Measurements from ENCODE around the gene CCT4. TPM values are rescaled to one million over a fixed set of nuclear protein-coding genes. Genes with fewer than 3 reads are reported as not detected.
"Not testable (repeated sequence)": the region's sequence is repeated elsewhere in the genome, so short reads cannot be mapped to it uniquely, and the experiment has no call there.

CCT4 gene
- total RNA-seq, 2 donors from 2014 or later: 86.9 to 113 TPM

DNA sequence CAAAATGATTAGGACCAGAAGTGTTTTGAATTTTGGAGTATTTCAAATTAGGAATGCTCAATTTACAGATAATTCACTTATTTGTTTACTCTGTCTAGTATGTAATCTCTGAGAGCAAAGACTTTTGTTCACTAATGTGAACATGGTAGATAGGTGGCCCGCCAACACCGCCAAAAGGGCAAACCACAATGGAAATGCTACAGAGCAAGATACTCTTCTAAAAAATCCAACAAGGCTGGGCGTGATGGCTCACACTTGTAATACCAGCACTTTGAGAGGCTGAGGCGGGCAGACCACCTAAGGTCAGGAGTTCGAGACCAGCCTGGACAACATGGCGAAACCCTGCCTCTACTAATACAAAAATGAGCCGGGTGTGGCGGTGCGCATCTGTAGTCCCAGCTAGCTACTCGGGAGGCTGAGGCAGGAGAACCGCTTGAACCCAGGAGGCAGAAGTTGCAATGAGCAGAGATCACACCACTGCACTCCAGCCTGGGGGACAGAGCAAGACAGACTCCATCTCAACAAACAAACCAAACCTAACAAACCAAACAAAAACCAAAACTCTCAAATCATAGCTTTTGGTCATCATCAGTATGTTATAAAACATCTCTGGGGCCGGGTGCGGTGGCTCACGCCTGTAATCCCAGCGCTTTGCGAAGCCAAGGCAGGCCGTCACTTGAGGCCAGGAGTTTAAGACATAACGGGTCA lies 2.4 kb downstream of the CCT4 start:
- intact Hi-C loops (cut with DNase I): no loop called here
- no peak for DNase-seq (ENCODE audit: low spot score)

DNA sequence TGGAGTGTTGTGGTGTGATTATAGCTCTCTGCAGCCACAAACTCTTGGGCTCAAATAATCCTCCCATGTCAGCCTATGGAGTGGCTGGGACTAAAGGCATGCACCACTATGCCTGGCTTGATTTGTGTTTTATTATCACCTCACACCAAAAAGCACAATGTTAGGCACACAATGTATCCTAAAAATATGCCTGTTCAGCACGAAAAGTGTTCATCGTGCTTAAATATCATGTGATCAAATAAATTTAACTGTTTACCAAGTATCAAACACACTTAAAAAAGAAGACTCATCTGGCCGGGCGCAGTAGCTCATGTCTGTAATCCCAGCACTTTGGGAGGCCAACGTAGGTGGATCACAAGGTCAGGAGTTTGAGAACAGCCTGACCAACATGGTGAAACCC lies 5.6 kb downstream of the CCT4 start:
- intact Hi-C loops (cut with DNase I): no loop called here

DNA sequence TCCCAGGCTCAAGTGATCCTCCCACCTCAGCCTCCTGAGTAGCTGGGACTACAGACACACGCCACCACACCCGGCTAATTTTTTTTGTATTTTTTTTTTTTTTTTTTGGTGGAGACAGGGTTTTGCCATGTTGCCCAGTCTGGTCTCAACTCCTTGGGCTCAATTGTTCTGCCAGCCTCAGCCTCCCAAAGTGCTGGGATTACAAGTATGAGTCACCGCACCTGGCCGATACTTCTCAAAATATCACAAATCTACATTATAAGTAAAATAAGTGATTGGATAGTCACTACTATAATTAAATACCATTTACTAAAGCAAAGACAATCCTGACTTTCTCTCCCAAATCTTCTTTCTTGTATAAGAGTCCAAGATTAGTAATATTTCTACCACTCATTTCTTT lies 9.1 kb downstream of the CCT4 start:
- DNase-seq (ENCODE audit: low spot score); intact Hi-C loops (cut with DNase I): not testable (repeated sequence)

More for the DNA sequence above, 5.6 kb downstream of the CCT4 start:
- no peak for DNase-seq (ENCODE audit: low spot score)

DNA sequence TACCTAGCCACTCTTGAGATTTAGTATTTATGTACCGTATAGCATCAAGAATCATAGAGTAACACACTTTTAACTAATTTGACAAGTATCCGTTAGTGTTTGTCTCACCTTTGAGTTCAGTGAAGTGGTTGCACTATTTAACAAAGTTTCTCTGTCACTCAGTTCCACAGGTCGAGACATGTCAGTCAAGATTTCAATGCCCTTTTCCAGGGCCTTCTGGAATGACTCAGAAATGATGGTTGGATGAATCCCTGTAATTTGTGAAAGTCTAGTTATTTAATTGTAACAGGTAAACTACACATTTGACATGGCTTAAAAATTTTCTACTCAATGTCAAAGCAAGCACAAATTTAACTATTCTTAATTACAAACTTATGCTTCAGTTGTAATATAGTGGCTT lies 9.7 kb downstream of the CCT4 start:
- no peak for DNase-seq (ENCODE audit: low spot score)
- intact Hi-C loops (cut with DNase I): no loop called here

DNA sequence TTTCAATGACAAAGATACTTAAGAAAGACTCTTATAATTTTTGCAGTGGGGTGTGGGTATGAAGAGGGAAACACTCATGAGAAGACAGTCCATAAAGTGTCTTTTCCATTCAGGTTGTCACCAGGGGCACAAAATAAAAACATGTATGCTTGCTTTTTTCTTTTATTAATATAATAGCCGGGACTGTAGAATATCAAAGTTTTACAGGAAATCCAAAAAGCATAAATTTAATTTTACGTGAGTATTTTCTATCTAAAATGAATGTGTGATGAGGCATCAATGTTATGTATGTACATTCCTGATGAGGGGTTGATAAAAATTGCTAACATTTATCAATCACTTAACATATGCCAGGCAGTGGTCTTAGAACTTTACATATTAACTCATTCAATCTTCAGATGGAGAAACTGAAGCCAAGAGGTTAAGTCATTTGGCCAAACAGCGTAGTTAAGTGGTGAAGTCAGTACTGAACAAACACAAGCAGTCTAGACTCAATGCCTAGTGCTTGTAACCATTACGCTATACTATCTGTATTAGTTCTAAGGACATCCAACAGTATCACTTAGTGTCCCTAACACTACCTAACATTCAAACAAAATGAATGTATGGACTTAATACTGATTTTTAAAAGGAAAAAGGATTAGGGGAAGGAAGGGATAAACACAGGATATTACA lies 10.7 kb downstream of the CCT4 start:
- intact Hi-C loops (cut with DNase I): no loop called here
- DNase-seq (ENCODE audit: low spot score): no peak

DNA sequence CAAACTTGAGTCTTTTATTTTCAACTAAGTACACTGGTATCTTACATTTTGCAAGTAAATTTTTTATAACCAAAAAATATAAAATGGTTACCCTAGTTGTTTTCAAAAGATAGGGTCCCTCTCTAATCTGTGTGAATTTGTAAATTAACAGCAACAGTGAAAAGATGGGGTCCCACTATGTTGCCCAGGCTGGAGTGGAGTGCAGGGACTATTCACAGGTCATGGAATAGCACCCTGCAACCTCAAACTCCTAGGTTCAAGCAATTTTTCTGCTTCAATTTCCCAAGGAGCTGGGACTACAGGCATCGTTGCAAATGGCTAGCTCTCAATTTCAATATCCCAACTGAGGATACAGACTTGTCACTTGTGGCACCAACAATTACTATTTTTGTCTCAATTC lies 12.1 kb downstream of the CCT4 start:
- intact Hi-C loops (cut with DNase I): no loop called here
- no peak for DNase-seq (ENCODE audit: low spot score)

DNA sequence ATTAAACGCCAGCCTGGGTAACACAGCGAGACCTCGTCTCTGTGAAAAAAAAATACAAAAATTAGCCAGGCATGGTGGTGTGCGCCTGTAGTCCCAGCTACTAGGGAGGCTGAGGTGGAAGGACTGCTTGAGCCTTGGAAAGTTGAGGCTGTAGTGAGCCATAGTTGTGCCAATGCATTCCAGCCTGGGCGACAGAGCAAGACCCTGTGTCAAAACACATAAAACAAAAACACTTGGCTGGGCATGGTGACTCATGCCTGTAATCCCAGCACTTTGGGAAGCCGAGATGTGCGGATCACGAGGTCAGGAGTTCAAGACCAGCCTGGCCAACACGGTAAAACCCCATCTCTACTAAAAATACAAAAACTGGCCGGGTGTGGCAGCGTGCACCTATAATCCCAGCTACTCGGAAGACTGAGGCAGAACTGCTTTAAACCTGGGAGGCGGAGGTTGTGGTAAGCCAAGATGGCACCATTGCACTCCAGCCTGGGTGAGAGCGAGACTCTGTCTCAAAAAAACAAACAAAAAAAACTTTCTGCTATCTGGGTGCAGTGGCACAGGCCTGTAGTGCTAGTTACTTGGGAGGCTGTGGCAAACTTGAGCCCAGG lies 21.9 kb downstream of the CCT4 start:
- intact Hi-C loops (cut with DNase I): not testable (repeated sequence)

DNA sequence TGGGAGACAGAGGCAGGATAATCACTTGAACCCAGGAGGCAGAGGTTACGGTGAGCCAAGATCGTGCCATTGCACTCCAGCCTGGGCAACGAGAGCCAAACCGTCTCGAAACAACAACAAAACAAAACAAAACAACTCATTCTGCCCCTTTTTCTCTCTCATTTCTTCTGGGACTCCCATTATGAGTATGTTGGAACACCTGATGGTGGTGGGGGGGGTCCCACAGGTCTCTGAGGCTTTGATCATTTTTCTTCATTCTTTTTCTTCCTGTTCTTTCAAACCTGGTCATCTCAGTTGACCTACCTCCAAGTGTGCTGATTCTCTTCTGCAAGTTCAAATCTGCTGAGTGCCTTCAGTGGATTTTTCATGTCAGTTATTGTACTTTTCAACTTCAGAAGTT lies 26.4 kb downstream of the CCT4 start:
- intact Hi-C loops (cut with DNase I): no loop called here
- no peak for DNase-seq (ENCODE audit: low spot score)

More for the DNA sequence above, 21.9 kb downstream of the CCT4 start:
- not testable (repeated sequence) for DNase-seq (ENCODE audit: low spot score)

DNA sequence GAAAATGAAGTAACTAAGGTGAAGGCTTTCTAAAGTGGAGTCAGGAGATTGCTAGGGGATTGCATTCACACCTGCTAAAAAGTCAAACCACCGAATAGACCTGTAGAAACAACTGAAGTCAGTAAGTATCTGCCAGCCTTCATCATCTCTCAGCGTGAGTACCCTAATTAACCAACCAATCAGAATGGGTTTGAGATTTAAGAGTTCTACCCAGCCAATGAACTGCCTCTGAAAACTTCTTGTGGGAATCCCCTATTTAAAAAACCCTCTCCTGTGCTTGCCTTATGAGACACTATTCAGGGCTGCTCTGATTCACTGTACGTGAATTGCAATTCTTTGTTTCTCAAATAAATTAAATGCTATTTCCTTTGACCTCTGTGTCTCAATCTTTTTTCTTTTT lies 31.2 kb downstream of the CCT4 start:
- intact Hi-C loops (cut with DNase I): no loop called here
- no peak for DNase-seq (ENCODE audit: low spot score)

DNA sequence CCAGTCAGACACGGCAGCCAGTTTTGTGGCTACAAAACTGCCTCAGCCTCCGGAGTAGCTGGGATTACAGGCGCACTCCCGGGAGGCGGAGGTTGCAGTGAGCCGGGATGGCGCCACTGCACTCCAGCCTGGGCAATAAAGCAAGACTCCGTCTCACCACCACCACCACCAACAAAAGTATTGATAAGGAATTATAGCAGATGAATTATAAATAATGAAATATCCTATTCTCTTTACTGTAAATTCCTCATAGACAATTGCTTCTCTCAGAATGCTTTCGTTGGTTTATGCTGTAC lies 33.2 kb downstream of the CCT4 start:
- no peak for DNase-seq (ENCODE audit: low spot score)
- intact Hi-C loops (cut with DNase I): no loop called here

DNA sequence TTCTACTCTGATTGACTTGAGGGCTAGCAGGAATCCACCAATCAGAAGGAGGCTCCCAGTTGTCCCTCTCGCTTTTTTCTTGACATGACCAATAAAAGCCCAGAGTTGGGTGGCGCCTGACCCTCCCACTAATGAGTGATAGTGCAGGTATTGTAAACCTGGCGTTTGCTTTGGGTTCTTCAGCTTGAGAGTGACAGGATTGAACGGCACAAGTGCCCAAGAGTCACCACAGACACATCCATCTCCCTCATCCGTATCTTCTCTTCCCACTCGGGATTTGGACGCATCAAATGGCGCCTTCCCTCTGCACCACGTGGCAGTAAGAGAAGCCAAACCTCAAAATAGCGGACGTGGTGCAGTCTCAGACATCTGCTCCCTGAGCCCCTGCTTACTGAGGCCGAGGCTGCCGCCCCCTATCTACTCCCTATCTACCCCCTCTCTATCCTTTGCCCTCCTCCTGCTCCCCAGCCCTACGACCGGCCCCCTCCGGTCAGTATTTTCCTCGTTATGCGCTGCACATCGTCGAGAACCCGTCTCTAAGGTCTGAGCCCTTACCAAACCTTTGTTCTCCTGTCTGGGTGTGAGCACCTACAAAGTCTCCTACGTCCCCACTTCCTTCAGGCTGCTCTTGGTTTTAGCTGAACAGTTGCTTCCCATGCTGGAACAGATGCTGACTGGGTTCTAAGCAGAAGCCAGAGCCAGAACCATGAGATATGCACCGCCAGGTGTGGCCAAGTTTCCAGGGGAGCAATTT lies 33.7 kb downstream of the CCT4 start:
- intact Hi-C loops (cut with DNase I): no loop called here
- DNase-seq (ENCODE audit: low spot score): no peak

DNA sequence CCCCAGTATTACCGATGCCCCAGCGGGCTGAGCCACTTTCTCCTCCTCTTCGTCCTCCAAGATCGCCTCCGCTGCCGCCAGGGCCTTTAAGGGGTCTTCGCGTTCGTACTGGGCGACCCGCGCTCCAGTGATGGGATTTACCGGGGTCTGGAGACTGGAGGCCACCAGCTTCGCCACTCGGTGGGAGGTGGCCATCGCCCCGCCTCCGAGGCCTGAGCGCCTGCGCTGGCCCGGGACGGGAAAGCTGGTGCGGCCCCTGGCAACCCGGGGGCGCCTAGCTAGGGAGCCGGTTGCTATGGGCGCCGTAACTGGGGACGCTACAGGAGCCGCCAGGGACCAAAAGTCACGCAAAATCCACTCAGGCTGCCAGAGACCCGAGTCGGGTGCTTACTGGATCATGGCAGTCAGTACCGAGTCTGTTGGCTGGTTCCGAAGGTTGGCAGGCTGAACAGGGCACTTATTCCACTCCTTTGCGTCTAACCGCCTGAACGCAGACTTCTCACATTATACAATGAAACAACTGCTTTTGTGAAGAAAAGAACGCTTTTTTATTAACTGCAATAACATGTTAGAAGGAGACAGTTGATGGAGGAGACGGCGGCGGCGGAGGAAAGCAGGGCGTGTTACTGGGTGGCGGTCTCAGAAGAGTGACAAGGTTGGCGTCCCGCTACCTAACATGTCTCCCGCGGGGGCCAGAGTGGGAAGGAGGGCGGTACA lies 34.5 kb downstream of the CCT4 start, which contains the start of gene FAM161A:
Gene FAM161A, minus strand, starts transcription at position 214 of the 717 bp plus-strand sequence. Its CDS starts 19 bp downstream, at position 195.
- intact Hi-C loops (cut with DNase I): no loop called here
- peak; percentile 96 for DNase-seq (ENCODE audit: low spot score)

DNA sequence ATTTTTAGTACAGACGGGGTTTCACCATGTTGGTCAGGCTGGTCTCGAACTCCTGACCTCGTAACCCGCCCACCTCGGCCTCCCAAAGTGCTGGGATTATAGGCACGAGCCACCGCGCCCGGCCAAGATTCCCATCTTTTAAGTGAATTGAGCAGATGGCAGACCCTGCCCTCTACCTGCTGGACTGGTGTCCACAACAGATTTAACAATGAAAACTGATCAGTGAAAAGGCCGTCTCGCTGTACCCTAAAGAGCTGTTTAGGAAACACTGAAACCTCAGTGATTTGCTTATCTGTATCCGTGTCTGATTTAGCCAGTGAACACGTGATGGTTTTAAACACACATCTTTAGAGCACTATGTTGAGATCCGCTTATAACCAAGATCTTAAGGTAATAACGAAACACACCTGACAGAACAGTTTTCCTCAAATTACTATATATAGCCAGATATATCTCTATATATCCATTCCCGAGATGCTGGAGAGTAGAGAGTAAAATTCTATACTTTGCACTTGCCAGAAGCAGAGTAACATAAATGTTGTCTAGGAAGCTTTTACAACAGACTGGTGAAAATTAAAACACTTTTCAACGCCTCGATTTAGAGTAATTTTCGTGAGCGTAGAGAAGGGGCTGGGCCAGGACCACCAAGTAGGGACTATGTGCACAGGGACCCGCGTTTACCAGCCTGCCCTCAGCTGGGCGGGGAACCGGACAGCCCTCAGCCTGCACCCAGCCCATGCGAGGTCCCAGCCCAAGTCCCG lies 35.2 kb downstream of the CCT4 start:
- DNase-seq (ENCODE audit: low spot score): peak; percentile 89

DNA sequence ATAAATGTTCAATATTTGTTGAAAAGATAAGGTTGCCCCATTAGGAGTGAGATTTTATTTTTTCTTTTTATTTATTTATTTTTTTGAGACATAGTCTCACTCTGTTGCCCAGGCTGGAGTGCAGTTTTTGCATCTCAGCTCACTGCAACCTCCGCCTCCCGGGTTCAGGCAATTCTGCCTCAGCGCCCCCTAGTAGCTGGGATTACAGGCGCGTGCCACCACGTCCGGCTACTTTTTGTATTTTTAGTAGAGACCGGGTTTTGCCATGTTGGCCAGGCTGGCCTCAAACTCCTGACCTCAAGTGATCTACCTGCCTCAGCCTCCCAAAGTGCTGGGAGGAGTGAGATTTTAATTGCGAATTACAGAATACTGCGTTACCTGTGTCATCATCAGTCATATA lies 37.2 kb downstream of the CCT4 start:
- intact Hi-C loops (cut with DNase I); DNase-seq (ENCODE audit: low spot score): not testable (repeated sequence)

More for the DNA sequence above, 35.2 kb downstream of the CCT4 start:
- intact Hi-C loops (cut with DNase I): no loop called here

DNA sequence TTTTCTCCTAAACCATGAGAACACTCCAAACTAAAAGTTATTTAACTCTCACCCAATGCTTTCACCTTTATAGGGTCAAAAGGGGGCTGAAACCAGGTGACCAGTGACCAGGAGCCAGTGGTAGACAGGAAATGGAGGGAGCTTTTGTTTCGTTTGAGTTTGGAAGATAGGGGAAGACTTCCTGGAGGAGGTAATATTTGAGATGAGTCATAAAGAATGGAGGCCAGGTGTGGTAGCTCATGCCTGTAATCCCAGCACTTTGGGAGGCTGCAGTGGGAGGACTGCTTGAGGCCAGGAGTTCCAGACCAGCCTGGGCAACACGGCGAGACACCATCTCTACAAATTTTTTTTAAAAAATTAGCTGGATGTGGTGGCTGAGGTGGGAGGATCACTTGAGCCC lies 43.1 kb downstream of the CCT4 start:
- no peak for DNase-seq (ENCODE audit: low spot score)
- intact Hi-C loops (cut with DNase I): no loop called here

DNA sequence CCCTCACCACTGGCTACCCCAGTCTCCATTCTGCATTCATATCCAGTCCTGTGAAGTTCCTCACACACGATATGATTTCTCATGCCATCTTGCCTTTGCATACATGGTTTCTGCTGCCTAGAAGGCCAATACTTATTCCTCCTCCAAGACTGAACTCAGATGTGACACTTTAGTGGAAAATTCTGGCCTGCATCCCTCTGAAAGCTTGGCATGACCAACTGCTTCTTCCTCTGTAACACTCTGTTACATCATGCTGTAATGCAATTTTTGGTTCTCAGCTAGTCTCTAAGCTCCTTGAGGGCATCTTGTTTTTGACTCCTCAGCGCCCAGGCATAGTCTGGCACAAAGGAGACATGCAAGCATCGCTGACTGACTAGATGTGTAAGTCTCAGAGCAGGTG lies 47.2 kb downstream of the CCT4 start:
- no peak for DNase-seq (ENCODE audit: low spot score)
- intact Hi-C loops (cut with DNase I): no loop called here

DNA sequence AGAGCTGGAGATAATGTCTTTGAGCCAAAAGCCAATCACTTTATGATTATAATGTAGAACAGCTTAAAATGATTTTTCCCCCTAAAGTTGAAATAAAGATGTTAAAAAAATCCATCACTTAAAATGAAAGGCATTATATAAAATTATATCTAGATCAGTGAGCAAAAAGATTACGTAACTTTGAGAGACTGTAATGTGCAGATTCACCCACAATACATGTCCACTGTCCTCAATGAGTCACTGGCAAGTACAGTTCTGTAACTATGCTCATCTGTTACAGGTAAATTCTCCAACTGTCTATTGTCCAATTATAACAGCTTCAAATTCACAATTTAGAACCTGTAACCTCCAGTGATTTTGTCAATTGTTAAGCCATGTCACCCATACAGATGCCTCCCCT lies 53.6 kb downstream of the CCT4 start:
- intact Hi-C loops (cut with DNase I): no loop called here
- DNase-seq (ENCODE audit: low spot score): no peak

DNA sequence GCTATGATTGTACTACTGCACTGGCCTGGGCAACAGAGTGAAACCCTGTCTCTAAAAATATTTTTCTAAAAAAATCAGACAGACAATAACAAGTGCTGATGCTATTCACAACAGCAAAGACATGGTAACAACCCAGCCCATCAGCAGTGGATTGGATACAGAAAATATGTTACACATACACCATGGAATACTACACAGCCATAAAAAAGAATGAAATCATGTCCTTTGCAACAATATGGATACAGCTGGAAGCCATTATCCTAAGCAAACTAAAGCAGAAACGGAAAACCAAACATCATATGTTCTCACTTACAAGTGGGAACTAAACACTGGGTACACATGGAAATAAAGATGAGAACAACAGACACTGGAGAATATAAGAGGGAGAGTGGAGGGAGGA lies 54.5 kb downstream of the CCT4 start:
- DNase-seq (ENCODE audit: low spot score): no peak
- intact Hi-C loops (cut with DNase I): no loop called here
